Lower lobe of right lung (tissue), 2 donors: Measurements from ENCODE around the gene M1AP. TPM values are rescaled to one million over a fixed set of nuclear protein-coding genes. Genes with fewer than 3 reads are reported as not detected.

Experiments
- ATAC-seq, 2 donors: fragments of 200-7000 bp; cut with Tn5 transposase; one replicate each; pipeline ENCODE4 v1.9.1; 2020 to 2022; ENCODE audit warnings: mild to moderate bottlenecking in 2 of 2, moderate library complexity in 2 of 2
- DNase-seq: peaks from one replicate; pipeline ENCODE4 v3.0.0-alpha.2; 2020
- H3K27ac ChIP-seq: fragments of 200-600 bp; one replicate; pipeline ENCODE4 v1.8.0; 2022
- H3K27me3 ChIP-seq: fragments of 200-600 bp; one replicate; pipeline ENCODE4 v1.8.0; 2022; ENCODE audit warnings: low read depth
- H3K36me3 ChIP-seq: fragments of 200-600 bp; one replicate; pipeline ENCODE4 v1.8.0; 2022; ENCODE audit warnings: mild to moderate bottlenecking
- H3K4me1 ChIP-seq: fragments of 200-600 bp; one replicate; pipeline ENCODE4 v1.8.0; 2022
- H3K4me3 ChIP-seq: fragments of 200-600 bp; one replicate; pipeline ENCODE4 v1.8.0; 2022; ENCODE audit warnings: mild to moderate bottlenecking
- H3K9me3 ChIP-seq: fragments of 200-600 bp; one replicate; pipeline ENCODE4 v1.8.0; 2022
- CTCF ChIP-seq: fragments of 200-600 bp; IDR thresholded peaks from one replicate; pipeline ENCODE4 v1.8.0; 2022; ENCODE audit warnings: antibody characterized with exemption, mild to moderate bottlenecking
- intact Hi-C: fragments of 100-400 bp; cut with DNase I; formaldehyde crosslinking; loops from one replicate; pipeline ENCODE4 v1.11.0; 2022
- total RNA-seq: library from RNA; stranded (reverse); fragmentation: NEBNext Ultra II Directional; extraction: Animal tissue kit (Norgen Biotek cat#: 25700); gene quantifications from one replicate; pipeline ENCODE4 v1.2.1, GENCODE V29; 2021
- donor health status: DM: no; HTN: yes; CAD: no; lungs with severe emphysema.

The M1AP gene
- total RNA-seq, 1 donor from 2014 or later = 1.8 TPM

DNA sequence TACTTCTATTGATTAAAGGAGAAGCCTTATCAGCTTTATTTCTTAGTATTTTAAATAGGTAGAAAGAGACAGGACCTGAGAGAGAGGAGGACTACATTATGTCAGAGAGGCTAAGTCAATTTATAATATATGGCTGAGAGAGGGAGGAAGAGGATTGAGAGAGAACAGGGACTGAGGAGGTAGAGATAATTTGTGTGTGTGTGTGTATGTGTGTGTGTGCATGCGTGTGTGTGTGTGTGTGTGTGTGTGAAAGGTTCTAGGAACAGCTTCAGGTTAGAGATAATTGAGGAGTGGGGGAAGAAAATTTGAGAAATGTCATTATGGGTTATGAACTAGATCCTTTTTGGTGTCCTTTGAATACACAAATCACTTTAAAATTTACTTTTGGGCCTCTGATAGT, 78.4 kb downstream of the M1AP start:
- ATAC-seq (no peak), DNase-seq (no peak)
- no peaks in the 10 kb centered on the region for H3K36me3 ChIP-seq
- no peak for TF ChIP-seq CTCF
- peaks cover 19% of the 10 kb centered on the region for H3K4me1 ChIP-seq
- H3K4me3 ChIP-seq = no peak overlapping the region
- no peaks in the 10 kb centered on the region for H3K27me3 ChIP-seq
- no peak overlapping the region for H3K27ac ChIP-seq
- no peaks in the 10 kb centered on the region for H3K9me3 ChIP-seq
- intact Hi-C loops = no loop called here

GRCh38 chr2:74567881-74568280, 80.2 kb downstream of the M1AP start:
- Histone ChIP-seq H3K4me3 (no peak overlapping the region), H3K27me3 (no peaks in the 10 kb centered on the region), H3K9me3 (no peaks in the 10 kb centered on the region), H3K27ac (no peak overlapping the region), H3K4me1 (peaks cover 12% of the 10 kb centered on the region), H3K36me3 (no peaks in the 10 kb centered on the region)
- ATAC-seq (peak; percentile 72 to 89), DNase-seq (no peak)
- no peak for TF ChIP-seq CTCF
- intact Hi-C loops = no loop called here

DNA sequence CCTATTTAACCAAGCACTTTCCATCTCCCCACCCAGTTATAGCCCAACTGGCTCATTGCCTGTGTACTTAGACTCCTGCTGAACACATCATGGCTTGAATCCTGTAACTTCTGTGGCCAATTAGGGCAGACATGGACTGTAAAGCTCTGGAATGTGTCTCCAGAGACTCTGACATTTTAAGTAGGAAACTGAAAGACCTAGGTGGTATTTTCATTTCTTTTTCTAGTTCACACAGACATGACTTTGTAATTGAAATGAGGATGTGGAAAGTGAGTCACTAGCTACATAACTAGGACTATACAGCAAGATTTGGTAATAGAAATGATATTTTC, 81.4 kb downstream of the M1AP start:
- Histone ChIP-seq H3K27ac (no peak overlapping the region), H3K4me3 (no peak overlapping the region), H3K27me3 (no peaks in the 10 kb centered on the region), H3K36me3 (no peaks in the 10 kb centered on the region), H3K4me1 (peaks cover 12% of the 10 kb centered on the region), H3K9me3 (no peaks in the 10 kb centered on the region)
- intact Hi-C loops = no loop called here
- no peak for DNase-seq
- no peak for TF ChIP-seq CTCF
- no peak for ATAC-seq

DNA sequence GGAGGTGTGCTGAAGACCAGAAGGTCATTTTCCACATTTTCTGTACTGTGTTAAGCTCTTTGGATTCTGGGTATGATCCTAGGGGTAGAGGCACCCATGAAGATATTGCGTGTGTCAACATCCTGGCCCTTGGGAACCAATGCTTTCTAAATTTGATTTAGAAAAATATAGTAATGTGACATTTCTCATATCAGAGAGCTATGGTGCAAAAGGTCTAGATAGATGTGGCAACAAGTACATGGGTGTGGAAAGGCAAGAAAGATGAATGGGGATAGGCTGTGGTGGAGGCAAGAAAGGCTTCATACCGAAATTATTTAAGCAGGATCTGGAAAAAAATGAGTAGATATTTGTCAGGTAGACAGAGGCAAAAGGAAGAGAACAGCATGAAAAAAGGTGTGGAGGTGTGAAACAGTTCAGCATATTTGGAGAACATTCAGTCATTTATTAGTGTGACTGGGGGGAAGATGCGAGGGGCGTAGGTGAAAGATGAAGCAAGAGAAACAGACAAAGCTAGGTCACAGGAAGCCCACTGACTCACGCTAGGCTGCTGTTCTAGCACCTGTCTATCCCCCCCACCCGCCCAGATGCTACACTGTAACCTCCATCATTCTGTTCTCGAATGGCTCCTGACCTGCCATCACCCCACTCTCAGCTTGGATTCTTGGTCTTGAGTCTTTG, 81.9 kb downstream of the M1AP start:
- no peak overlapping the region for H3K4me3 ChIP-seq
- H3K27ac ChIP-seq = no peak overlapping the region
- no peaks in the 10 kb centered on the region for H3K9me3 ChIP-seq
- DNase-seq = no peak
- no peaks in the 10 kb centered on the region for H3K27me3 ChIP-seq
- no peaks in the 10 kb centered on the region for H3K36me3 ChIP-seq
- TF ChIP-seq CTCF = no peak
- intact Hi-C loops = no loop called here
- peaks cover 12% of the 10 kb centered on the region for H3K4me1 ChIP-seq
- ATAC-seq = no peak

GRCh38 chr2:74564222-74564621, 83.9 kb downstream of the M1AP start:
- Histone ChIP-seq H3K36me3 (no peaks in the 10 kb centered on the region), H3K4me1 (peaks cover 12% of the 10 kb centered on the region), H3K27me3 (no peaks in the 10 kb centered on the region), H3K9me3 (no peaks in the 10 kb centered on the region), H3K27ac (no peak overlapping the region), H3K4me3 (no peak overlapping the region)
- DNase-seq (no peak), ATAC-seq (no peak)
- TF ChIP-seq CTCF = no peak
- intact Hi-C loops = no loop called here
